Memory B cell (primary cell): ENCODE data around the gene GGT5.
"Not testable (repeated sequence)": the region's sequence is repeated elsewhere in the genome, so short reads cannot be mapped to it uniquely, and the experiment has no call there.

Experiments
- ATAC-seq: fragments of 150-1000 bp; cut with Tn5 transposase; 2 replicates; pipeline ENCODE4 v1.10.0; 2021; ENCODE audit warnings: low read depth, mild to moderate bottlenecking, moderate library complexity
- DNase-seq, 2 donors: peaks; one replicate each; pipeline ENCODE4 v3.0.0; 2022; ENCODE audit warnings: low spot score in 2 of 2
- H3K27ac Mint-ChIP-seq: one replicate; pipeline ENCODE4 v1.8.0; 2022; ENCODE audit warnings: mild to moderate bottlenecking, moderate library complexity, mixed read lengths
- H3K27me3 Mint-ChIP-seq: one replicate; pipeline ENCODE4 v1.8.0; 2022; ENCODE audit warnings: mixed read lengths
- H3K36me3 Mint-ChIP-seq: one replicate; pipeline ENCODE4 v1.8.0; 2022; ENCODE audit warnings: mild to moderate bottlenecking, mixed read lengths
- H3K4me1 Mint-ChIP-seq: one replicate; pipeline ENCODE4 v1.8.0; 2022; ENCODE audit warnings: mixed read lengths
- H3K4me3 Mint-ChIP-seq: one replicate; pipeline ENCODE4 v1.8.0; 2022; ENCODE audit warnings: mild to moderate bottlenecking, moderate library complexity, mixed read lengths
- H3K9me3 Mint-ChIP-seq: one replicate; pipeline ENCODE4 v1.8.0; 2022; ENCODE audit warnings: mixed read lengths

GGT5 gene

GRCh38 chr22:24248611-24249010, 3.7 kb upstream of the GGT5 start:
- H3K9me3 Mint-ChIP-seq, H3K4me1 Mint-ChIP-seq, H3K36me3 Mint-ChIP-seq, ATAC-seq, H3K27me3 Mint-ChIP-seq, DNase-seq, H3K4me3 Mint-ChIP-seq, H3K27ac Mint-ChIP-seq: not testable (repeated sequence)

DNA sequence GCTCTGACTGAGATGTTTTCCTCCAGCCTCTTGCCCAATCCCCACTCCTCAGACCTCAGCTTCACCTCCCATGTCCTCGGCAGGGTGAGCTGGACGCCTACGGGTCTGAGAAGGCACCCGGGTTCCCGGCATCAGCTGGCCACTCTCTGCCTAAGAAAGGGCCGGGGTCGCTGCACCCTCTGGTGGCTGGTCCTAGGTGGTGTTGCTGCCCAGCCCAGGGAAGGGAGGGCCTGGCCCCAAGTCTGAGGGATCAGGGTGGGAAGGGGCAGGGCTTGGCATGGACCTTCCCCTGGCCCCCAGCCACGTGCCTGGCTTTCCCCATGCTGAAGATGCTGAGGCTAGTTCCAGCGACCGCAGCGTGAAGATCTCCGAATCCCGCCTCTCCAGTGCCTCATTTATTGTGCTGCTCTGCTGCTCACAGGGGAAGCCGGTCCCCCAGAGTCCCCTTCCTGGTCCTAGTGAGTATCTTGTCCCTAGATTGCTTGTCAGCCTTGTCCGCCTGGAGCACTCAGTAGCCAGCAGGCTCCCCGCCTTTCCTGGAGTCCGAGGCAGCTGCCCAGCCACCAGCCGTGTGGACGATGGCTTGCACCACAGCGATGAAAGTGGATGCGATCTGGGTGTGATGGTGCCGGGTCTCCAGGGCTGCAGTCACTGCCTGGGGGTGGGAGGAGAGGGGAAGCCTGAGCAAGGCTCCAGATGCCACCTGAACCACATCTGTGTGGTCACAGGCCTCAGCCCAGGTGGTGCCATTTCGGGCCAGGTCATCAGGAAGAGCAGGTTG, 2.9 kb upstream of the GGT5 start:
- H3K27me3 Mint-ChIP-seq: peaks cover 2% of the 10 kb centered on the region
- H3K4me1 Mint-ChIP-seq: peaks cover 10% of the 10 kb centered on the region
- no peaks in the 10 kb centered on the region for H3K36me3 Mint-ChIP-seq
- H3K27ac Mint-ChIP-seq: no peak overlapping the region
- H3K4me3 Mint-ChIP-seq: no peak overlapping the region
- no peaks in the 10 kb centered on the region for H3K9me3 Mint-ChIP-seq
- ATAC-seq (peak; percentile 64), DNase-seq (no peak)

- Mint-ChIP-seq H3K27ac (no peak overlapping the region), H3K36me3 (no peaks in the 10 kb centered on the region), H3K9me3 (no peaks in the 10 kb centered on the region), H3K27me3 (peaks cover 2% of the 10 kb centered on the region), H3K4me3 (no peak overlapping the region), H3K4me1 (peaks cover 14% of the 10 kb centered on the region)
- no peak for DNase-seq
- no peak for ATAC-seq
Observed at GRCh38 chr22:24247011-24247507, 2.2 kb upstream of the GGT5 start.

- H3K27ac Mint-ChIP-seq, H3K4me3 Mint-ChIP-seq, H3K36me3 Mint-ChIP-seq, ATAC-seq, H3K9me3 Mint-ChIP-seq, DNase-seq, H3K27me3 Mint-ChIP-seq: not testable (repeated sequence)
- H3K4me1 Mint-ChIP-seq: peaks cover 14% of the 10 kb centered on the region
Observed at GRCh38 chr22:24245584-24246561, 991 bp upstream of the GGT5 start.

DNA sequence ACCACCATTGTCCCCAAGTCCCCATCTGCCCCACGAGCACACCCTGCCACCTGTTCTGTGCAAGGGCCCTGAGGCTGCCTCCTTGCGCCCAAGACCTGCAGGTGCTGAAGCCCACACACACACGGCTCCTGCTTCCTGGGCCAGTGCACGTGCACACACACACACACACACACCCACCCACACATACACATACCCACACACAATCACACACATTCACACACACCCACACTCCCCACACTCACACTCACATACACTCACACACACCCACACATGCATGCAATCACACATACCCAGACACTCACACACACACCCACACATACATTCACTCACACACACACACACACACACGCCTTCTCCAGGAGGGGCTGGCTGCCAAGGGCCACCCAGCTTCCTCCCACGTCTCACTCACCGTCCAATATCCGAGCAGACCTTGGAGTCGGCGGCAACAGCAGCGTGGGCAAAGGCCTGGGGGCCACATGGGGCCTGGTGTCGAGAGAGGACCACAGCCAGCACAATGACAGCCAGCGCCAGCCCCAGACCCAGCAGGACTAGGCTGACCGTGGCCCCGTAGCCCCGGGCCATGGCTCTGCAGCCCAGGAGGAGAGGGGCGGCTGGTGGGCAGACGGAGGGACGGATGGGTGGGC, 616 bp downstream of the GGT5 start:
- peaks cover 14% of the 10 kb centered on the region for H3K4me1 Mint-ChIP-seq
- peak overlapping the region; percentile 23 for H3K4me3 Mint-ChIP-seq
- H3K27ac Mint-ChIP-seq: no peak overlapping the region
- peaks cover 2% of the 10 kb centered on the region for H3K27me3 Mint-ChIP-seq
- DNase-seq (no peak), ATAC-seq (no peak)
- H3K36me3 Mint-ChIP-seq: no peaks in the 10 kb centered on the region
- H3K9me3 Mint-ChIP-seq: no peaks in the 10 kb centered on the region

DNA sequence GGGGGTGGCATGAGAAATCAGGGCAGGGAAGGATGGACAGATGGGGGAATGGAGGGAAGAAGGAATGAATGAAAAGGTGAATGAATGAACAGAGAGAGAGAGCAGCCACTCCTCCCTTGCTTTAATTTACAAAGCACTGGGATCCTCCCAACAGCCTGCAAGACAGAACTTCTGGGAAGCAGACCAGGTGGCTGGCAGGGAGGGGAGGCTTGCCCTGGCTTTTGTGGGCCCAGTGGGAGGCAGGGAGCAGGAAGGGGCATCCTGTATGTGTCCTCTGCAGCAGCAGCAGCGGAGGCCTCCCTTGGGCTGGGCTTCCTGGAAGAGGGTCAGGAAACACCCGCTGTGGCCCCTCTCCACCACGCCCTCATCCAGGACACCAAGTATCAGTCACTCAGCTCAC, 1.5 kb downstream of the GGT5 start:
- not testable (repeated sequence) for H3K9me3 Mint-ChIP-seq, DNase-seq, H3K36me3 Mint-ChIP-seq, ATAC-seq, H3K27me3 Mint-ChIP-seq, H3K27ac Mint-ChIP-seq
- H3K4me3 Mint-ChIP-seq: peak overlapping the region; percentile 56
- H3K4me1 Mint-ChIP-seq: peaks cover 14% of the 10 kb centered on the region

- H3K27me3 Mint-ChIP-seq, H3K9me3 Mint-ChIP-seq, H3K36me3 Mint-ChIP-seq, H3K4me3 Mint-ChIP-seq, H3K27ac Mint-ChIP-seq, DNase-seq, ATAC-seq: not testable (repeated sequence)
- peaks cover 14% of the 10 kb centered on the region for H3K4me1 Mint-ChIP-seq
Observed at GRCh38 chr22:24240985-24241692, 3.7 kb downstream of the GGT5 start.

GRCh38 chr22:24240381-24240780, 4.5 kb downstream of the GGT5 start:
- peaks cover 2% of the 10 kb centered on the region for H3K27me3 Mint-ChIP-seq
- ATAC-seq: no peak
- H3K27ac Mint-ChIP-seq: no peak overlapping the region
- H3K36me3 Mint-ChIP-seq: no peaks in the 10 kb centered on the region
- DNase-seq: no peak
- no peak overlapping the region for H3K4me3 Mint-ChIP-seq
- peaks cover 14% of the 10 kb centered on the region for H3K4me1 Mint-ChIP-seq
- H3K9me3 Mint-ChIP-seq: no peaks in the 10 kb centered on the region

- not testable (repeated sequence) for H3K9me3 Mint-ChIP-seq, H3K27ac Mint-ChIP-seq, DNase-seq, H3K4me3 Mint-ChIP-seq, H3K27me3 Mint-ChIP-seq, H3K4me1 Mint-ChIP-seq, ATAC-seq, H3K36me3 Mint-ChIP-seq
Observed at GRCh38 chr22:24238101-24238694, 6.7 kb downstream of the GGT5 start.

GRCh38 chr22:24236656-24237055, 8.2 kb downstream of the GGT5 start:
- Mint-ChIP-seq H3K27ac (no peak overlapping the region), H3K36me3 (no peaks in the 10 kb centered on the region), H3K4me1 (no peaks in the 10 kb centered on the region), H3K9me3 (no peaks in the 10 kb centered on the region), H3K27me3 (no peaks in the 10 kb centered on the region), H3K4me3 (no peak overlapping the region)
- DNase-seq (no peak), ATAC-seq (no peak)

DNA sequence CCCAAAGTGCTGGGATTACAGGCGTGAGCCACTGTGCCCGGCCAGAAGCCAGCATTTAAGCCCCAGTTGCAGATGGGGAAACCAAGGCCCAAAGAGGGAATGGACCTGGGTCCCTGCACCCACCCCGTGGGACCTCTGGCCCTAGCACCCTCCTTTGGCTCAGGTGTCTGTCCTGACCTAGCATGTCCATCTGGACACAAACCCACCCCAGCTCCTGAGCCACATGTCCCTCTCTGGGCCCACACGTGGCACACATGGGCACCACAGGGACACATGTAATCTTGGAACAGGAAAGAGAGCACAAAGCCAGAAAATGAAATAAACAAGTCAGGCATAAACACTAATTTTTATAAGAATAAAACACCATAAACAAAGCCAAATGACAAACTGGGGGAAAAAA, 9.6 kb downstream of the GGT5 start:
- Mint-ChIP-seq H3K4me1 (peaks cover 4% of the 10 kb centered on the region), H3K9me3 (no peaks in the 10 kb centered on the region), H3K27me3 (no peaks in the 10 kb centered on the region), H3K36me3 (no peaks in the 10 kb centered on the region), H3K27ac (no peak overlapping the region), H3K4me3 (no peak overlapping the region)
- DNase-seq (no peak), ATAC-seq (no peak)

GRCh38 chr22:24233816-24234215, 11.1 kb downstream of the GGT5 start:
- Mint-ChIP-seq H3K4me1 (peaks cover 4% of the 10 kb centered on the region), H3K36me3 (no peaks in the 10 kb centered on the region), H3K4me3 (no peak overlapping the region), H3K9me3 (no peaks in the 10 kb centered on the region), H3K27me3 (no peaks in the 10 kb centered on the region), H3K27ac (no peak overlapping the region)
- DNase-seq (no peak), ATAC-seq (no peak)

DNA sequence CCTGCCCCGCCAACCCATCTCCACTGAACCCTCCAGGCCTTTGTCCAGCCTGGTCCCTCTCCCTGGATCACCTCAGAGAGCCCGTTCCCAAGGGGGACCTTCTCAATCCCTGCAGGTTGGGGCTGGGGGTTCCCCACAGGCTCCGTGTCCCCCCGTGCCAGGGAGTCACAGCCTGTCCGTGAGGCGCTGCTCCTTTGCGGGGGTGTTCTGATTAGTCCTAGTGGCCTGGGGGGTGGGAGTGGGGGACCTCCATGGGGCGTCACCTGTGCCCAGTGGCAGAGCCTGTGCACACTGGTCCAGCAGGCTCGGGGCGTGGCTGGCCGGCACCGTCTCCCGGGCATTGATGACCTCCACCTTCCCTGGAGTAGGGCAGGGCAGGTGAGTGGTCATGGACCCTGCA, 11.6 kb downstream of the GGT5 start:
- DNase-seq (no peak), ATAC-seq (no peak)
- H3K4me1 Mint-ChIP-seq: peaks cover 4% of the 10 kb centered on the region
- no peak overlapping the region for H3K27ac Mint-ChIP-seq
- H3K36me3 Mint-ChIP-seq: no peaks in the 10 kb centered on the region
- no peaks in the 10 kb centered on the region for H3K27me3 Mint-ChIP-seq
- no peak overlapping the region for H3K4me3 Mint-ChIP-seq
- H3K9me3 Mint-ChIP-seq: no peaks in the 10 kb centered on the region
